HUDEP-2 (cell line): ENCODE measurements around the gene WIF1.

ENCODE experiments used
- DNase-seq, 76 experiments: peaks; one replicate each; lab custom pipeline; 2025; ENCODE audit not compliant: unreplicated experiment in 76 of 76; lab: John Stamatoyannopoulos, UW

Gene WIF1

GRCh38 chr12:65039301-65039700 lies 81.8 kb downstream of the WIF1 start:
- no peak for DNase-seq

GRCh38 chr12:65025136-65025535 lies 96.0 kb downstream of the WIF1 start:
- no peak for DNase-seq

GRCh38 chr12:65023485-65023884 lies 97.6 kb downstream of the WIF1 start:
- DNase-seq = no peak

GRCh38 chr12:65022960-65023359 lies 98.1 kb downstream of the WIF1 start:
- no peak for DNase-seq

- no peak for DNase-seq
These were observed 98.7 kb downstream of the WIF1 start for GRCh38 chr12:65022421-65022820.

GRCh38 chr12:65019696-65020234 lies 101.3 kb downstream of the WIF1 start:
- DNase-seq = no peak

GRCh38 chr12:65016881-65017650 lies 104.0 kb downstream of the WIF1 start:
- no peak for DNase-seq

- no peak for DNase-seq
These were observed 105.3 kb downstream of the WIF1 start for GRCh38 chr12:65015850-65016249.

- DNase-seq = no peak
These were observed 106.4 kb downstream of the WIF1 start for GRCh38 chr12:65014504-65015271.

GRCh38 chr12:65010437-65010836 lies 110.7 kb downstream of the WIF1 start:
- no peak for DNase-seq

GRCh38 chr12:65005716-65006115 lies 115.4 kb downstream of the WIF1 start:
- no peak for DNase-seq

- no peak for DNase-seq
These were observed 116.8 kb downstream of the WIF1 start for GRCh38 chr12:65004270-65004669.
